SK-N-SH treated with all-trans-retinoic acid at 6 μM for 48 hours (cell line): Measurements from ENCODE around the gene GPBAR1.
A peak's percentile ranks its signal among the peaks of the same experiment; 100 is the strongest.

Source experiments
- ATAC-seq: fragments of 200-7000 bp; cut with Tn5 transposase; 3 replicates; pipeline ENCODE4 v1.9.1; 2020; ENCODE audit warnings: mild to moderate bottlenecking, moderate library complexity
- ARNTL ChIP-seq: fragments of 450-650 bp; formaldehyde crosslinking; IDR thresholded peaks from 2 replicates; pipeline ENCODE4 v1.5.0; 2020; ENCODE audit warnings: low read depth, mild to moderate bottlenecking, moderate library complexity, borderline replicate concordance
- BACH2 ChIP-seq: fragments of 250-450 bp; sonication (Bioruptor Pico); IDR thresholded peaks from 2 replicates; pipeline ENCODE4 v1.9.0; 2021; ENCODE audit warnings: mild to moderate bottlenecking, borderline replicate concordance
- CREB5 ChIP-seq: fragments of 250-450 bp; sonication (Bioruptor Pico); IDR thresholded peaks from 2 replicates; pipeline ENCODE4 v1.5.1; 2020; ENCODE audit warnings: low read depth, mild to moderate bottlenecking, moderate library complexity
- CSDC2 ChIP-seq: fragments of 250-450 bp; sonication (Bioruptor Pico); IDR thresholded peaks from 2 replicates; pipeline ENCODE4 v1.5.0; 2020; ENCODE audit warnings: mild to moderate bottlenecking, moderate library complexity
- ESRRG ChIP-seq: fragments of 250-450 bp; sonication (Bioruptor Pico); IDR thresholded peaks from 2 replicates; pipeline ENCODE4 v1.6.1; 2021; ENCODE audit warnings: mild to moderate bottlenecking
- GLIS3 ChIP-seq: fragments of 250-450 bp; sonication (Bioruptor Pico); IDR thresholded peaks from 2 replicates; pipeline ENCODE4 v1.5.0; 2020; ENCODE audit warnings: mild to moderate bottlenecking, moderate library complexity
- OSR1 ChIP-seq: fragments of 250-450 bp; sonication (Bioruptor Pico); IDR thresholded peaks from 2 replicates; pipeline ENCODE4 v1.8.0; 2022; ENCODE audit warnings: moderate library complexity, mild to moderate bottlenecking, inconsistent platforms
- PATZ1 ChIP-seq: fragments of 250-450 bp; sonication (Bioruptor Pico); IDR thresholded peaks from 2 replicates; pipeline ENCODE4 v1.8.0; 2020; ENCODE audit warnings: mild to moderate bottlenecking, moderate library complexity, borderline replicate concordance
- POU6F1 ChIP-seq: fragments of 250-450 bp; sonication (Bioruptor Pico); IDR thresholded peaks from 2 replicates; pipeline ENCODE4 v1.8.0; 2021; ENCODE audit warnings: low read depth, mild to moderate bottlenecking, moderate library complexity, borderline replicate concordance
- PPARA ChIP-seq: fragments of 250-450 bp; sonication (Bioruptor Pico); IDR thresholded peaks from 2 replicates; pipeline ENCODE4 v1.5.0; 2020; ENCODE audit warnings: mild to moderate bottlenecking, borderline replicate concordance
- RARB ChIP-seq: fragments of 250-450 bp; sonication (Bioruptor Pico); IDR thresholded peaks from 2 replicates; pipeline ENCODE4 v1.8.0; 2021; ENCODE audit warnings: mild to moderate bottlenecking, moderate library complexity
- TOX ChIP-seq: fragments of 250-450 bp; sonication (Bioruptor Pico); IDR thresholded peaks from 2 replicates; pipeline ENCODE4 v1.8.0; 2021; ENCODE audit warnings: mild to moderate bottlenecking, moderate library complexity, borderline replicate concordance
- TSHZ2 ChIP-seq: fragments of 250-450 bp; sonication (Bioruptor Pico); IDR thresholded peaks from 2 replicates; pipeline ENCODE4 v1.5.0; 2020; ENCODE audit warnings: mild to moderate bottlenecking, moderate library complexity
- ZFP3 ChIP-seq: fragments of 250-450 bp; sonication (Bioruptor Pico); IDR thresholded peaks from 2 replicates; pipeline ENCODE4 v1.5.0; 2020; ENCODE audit warnings: mild to moderate bottlenecking, moderate library complexity
- ZFP30 ChIP-seq: fragments of 450-650 bp; formaldehyde crosslinking; IDR thresholded peaks from 2 replicates; pipeline ENCODE4 v1.5.0; 2022; ENCODE audit warnings: mild to moderate bottlenecking, moderate library complexity
- ZNF565 ChIP-seq: fragments of 450-650 bp; formaldehyde crosslinking; conservative IDR thresholded peaks from 2 replicates; pipeline ENCODE4 v1.5.0; 2020; ENCODE audit warnings: low read depth, mild to moderate bottlenecking, moderate library complexity
- ZNF8 ChIP-seq: fragments of 450-650 bp; formaldehyde crosslinking; IDR thresholded peaks from 2 replicates; pipeline ENCODE4 v1.5.0; 2020; ENCODE audit warnings: mild to moderate bottlenecking, moderate library complexity
- TF ChIP-seq, protein P1 (sequence below): fragments of 250-450 bp; sonication (Bioruptor Pico); IDR thresholded peaks from 2 replicates; pipeline ENCODE4 v1.5.1; 2021; ENCODE audit warnings: mild to moderate bottlenecking, moderate library complexity

Gene GPBAR1

GRCh38 chr2:218224186-218224585, 36.6 kb upstream of the GPBAR1 start (continued):
- TF ChIP-seq POU6F1 (CRISPR knock-in tag) = no peak
- no peak for TF ChIP-seq PATZ1 (CRISPR knock-in tag)
- TF ChIP-seq ZFP3 (CRISPR knock-in tag) = no peak
- TF ChIP-seq BACH2 (CRISPR knock-in tag) = no peak
- TF ChIP-seq ARNTL (CRISPR knock-in tag) = no peak
- TF ChIP-seq, protein P1, sequence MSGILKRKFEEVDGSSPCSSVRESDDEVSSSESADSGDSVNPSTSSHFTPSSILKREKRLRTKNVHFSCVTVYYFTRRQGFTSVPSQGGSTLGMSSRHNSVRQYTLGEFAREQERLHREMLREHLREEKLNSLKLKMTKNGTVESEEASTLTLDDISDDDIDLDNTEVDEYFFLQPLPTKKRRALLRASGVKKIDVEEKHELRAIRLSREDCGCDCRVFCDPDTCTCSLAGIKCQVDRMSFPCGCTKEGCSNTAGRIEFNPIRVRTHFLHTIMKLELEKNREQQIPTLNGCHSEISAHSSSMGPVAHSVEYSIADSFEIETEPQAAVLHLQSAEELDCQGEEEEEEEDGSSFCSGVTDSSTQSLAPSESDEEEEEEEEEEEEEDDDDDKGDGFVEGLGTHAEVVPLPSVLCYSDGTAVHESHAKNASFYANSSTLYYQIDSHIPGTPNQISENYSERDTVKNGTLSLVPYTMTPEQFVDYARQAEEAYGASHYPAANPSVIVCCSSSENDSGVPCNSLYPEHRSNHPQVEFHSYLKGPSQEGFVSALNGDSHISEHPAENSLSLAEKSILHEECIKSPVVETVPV = no peak
- TF ChIP-seq, all 23 proteins: peak for 0

- no peak for TF ChIP-seq TSHZ2 (CRISPR knock-in tag)
- ATAC-seq = no peak
These were observed 33.9 kb upstream of the GPBAR1 start for GRCh38 chr2:218226903-218227302.

DNA sequence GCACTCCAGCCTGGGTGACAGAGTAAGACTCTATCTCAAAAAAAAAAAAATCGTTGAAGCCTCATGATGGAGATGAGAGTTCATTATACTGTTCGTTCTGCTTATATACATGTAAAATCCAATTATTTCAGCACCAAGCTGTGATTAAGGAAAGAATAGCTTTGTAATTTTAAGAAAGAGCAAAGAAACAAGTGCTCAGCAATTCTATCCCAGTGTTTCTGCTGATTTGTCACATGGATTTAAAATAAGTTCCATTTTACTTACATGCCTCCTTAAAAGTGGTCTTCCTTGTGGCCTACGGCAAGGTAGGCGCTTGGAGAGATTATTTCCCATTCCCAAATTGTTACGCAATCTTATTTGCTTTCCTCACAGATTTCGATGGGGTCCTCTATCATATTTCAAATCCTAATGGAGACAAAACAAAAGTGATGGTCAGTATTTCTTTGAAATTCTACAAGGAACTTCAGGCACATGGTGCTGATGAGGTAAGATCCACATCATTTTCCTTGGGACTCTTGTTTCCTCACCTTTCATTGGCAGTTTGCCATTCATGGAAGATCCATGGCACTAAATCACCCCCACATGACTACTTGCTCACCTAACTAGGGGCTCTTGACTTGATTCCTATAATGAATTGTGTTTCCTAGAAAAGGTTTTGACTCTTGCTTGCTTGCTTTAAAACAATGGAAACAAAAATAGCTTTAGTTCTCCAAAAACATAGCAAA, 32.3 kb upstream of the GPBAR1 start:
- no peak for TF ChIP-seq ZNF565 (CRISPR knock-in tag)
- 0 out of 2 replicates have a peak, but pooled peaks have one; percentile 37 for TF ChIP-seq CSDC2 (CRISPR knock-in tag)
- no peak for ATAC-seq

GRCh38 chr2:218229239-218229638, 31.6 kb upstream of the GPBAR1 start:
- no peak for TF ChIP-seq OSR1
- no peak for TF ChIP-seq TSHZ2 (CRISPR knock-in tag)
- no peak for TF ChIP-seq GLIS3 (CRISPR knock-in tag)
- TF ChIP-seq PATZ1 (CRISPR knock-in tag) = no peak
- no peak for TF ChIP-seq ZNF565 (CRISPR knock-in tag)
- no peak for TF ChIP-seq CSDC2 (CRISPR knock-in tag)
- no peak for TF ChIP-seq ZNF8
- TF ChIP-seq ZFP3 (CRISPR knock-in tag) = no peak
- TF ChIP-seq ESRRG (CRISPR knock-in tag) = no peak
- TF ChIP-seq ARNTL (CRISPR knock-in tag) = no peak
- no peak for TF ChIP-seq RARB
- TF ChIP-seq PPARA (CRISPR knock-in tag) = no peak
- TF ChIP-seq TOX = no peak
- TF ChIP-seq CREB5 (CRISPR knock-in tag) = no peak
- no peak for TF ChIP-seq ZFP30 (CRISPR knock-in tag)
- TF ChIP-seq, all 23 proteins: peak for 0
- ATAC-seq = peak; percentile 94
